GM18498 (cell line): ENCODE data around the gene RPS6KA3.
A peak's percentile ranks its signal among the peaks of the same experiment; 100 is the strongest.
"Not testable (repeated sequence)": the region's sequence is repeated elsewhere in the genome, so short reads cannot be mapped to it uniquely, and the experiment has no call there.

Experiments used
- ATAC-seq: cut with Tn5 transposase; IDR thresholded peaks from one replicate; pipeline ENCODE4 v1.9.1; 2021; ENCODE audit warnings: mild to moderate bottlenecking, moderate library complexity; ENCODE audit not compliant: unreplicated experiment

The RPS6KA3 gene

DNA sequence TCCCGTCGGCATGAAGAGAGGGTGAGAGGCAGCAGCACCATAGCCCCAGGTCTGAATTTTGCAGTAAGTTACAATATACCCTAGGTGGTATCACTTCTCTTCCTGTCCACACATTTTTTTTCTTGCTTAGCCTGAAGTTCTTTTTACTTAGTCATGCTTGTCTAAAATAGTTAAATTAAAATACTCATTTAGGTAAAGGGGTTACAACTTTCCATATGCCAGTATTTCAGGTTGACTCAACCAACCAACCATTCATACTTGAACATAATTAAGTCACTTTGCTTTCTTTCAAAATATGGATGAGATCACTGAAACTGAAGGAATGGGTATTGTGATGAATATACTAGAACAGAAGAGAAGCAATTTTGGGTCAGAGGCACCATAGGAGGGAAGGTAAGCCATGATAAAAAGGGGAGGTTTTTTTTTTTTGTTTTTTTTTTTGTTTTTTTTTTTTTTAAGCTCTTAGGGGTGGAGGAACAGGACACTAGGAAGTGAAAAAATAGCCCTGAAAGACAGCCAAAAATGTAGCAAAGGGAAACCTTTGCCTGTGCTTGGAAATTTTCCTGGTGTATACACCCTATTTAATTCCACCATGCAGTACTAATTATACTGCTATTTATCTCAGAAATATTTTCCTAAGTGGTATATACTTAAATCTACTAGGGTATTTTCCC lies 41.8 kb downstream of the RPS6KA3 start:
- ATAC-seq = peak; percentile 80

GRCh38 chrX:20221902-20222301 lies 44.8 kb downstream of the RPS6KA3 start:
- ATAC-seq = no peak

- ATAC-seq = no peak
Observed at GRCh38 chrX:20218836-20219505, 47.7 kb downstream of the RPS6KA3 start.

GRCh38 chrX:20217906-20218305 lies 48.8 kb downstream of the RPS6KA3 start:
- no peak for ATAC-seq

- no peak for ATAC-seq
Observed at GRCh38 chrX:20217271-20217670, 49.4 kb downstream of the RPS6KA3 start.

- ATAC-seq = no peak
Observed at GRCh38 chrX:20215565-20215964, 51.1 kb downstream of the RPS6KA3 start.

DNA sequence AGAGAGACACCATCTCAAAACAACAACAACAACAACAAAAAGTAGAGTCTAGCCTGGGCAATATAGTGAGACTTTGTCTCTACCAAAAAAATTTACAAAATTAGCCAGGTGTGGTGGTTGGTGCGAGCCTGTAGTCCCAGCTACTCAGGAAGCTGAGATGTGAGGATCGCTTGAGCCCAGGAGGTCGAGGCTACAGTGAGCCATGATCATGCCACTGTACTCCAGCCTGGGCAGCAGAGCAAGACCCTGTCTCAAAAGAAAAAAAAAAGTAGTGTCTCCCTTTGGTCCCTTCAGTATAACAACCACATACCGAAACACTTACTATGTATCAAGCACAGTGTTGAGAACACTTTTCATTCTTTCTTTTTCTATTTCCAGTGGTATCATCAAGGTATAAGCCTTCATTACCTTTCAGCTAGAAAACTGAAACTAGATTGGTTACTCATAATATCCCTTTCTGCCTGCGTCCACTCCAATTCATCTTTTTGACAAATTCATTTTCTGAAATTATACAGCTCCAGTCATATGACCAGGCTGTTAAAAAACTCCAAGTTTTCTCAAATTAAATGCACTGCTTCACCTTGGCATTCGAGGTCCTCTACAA lies 54.1 kb downstream of the RPS6KA3 start:
- ATAC-seq = peak; percentile 91

GRCh38 chrX:20211261-20211786 lies 55.4 kb downstream of the RPS6KA3 start:
- no peak for ATAC-seq

DNA sequence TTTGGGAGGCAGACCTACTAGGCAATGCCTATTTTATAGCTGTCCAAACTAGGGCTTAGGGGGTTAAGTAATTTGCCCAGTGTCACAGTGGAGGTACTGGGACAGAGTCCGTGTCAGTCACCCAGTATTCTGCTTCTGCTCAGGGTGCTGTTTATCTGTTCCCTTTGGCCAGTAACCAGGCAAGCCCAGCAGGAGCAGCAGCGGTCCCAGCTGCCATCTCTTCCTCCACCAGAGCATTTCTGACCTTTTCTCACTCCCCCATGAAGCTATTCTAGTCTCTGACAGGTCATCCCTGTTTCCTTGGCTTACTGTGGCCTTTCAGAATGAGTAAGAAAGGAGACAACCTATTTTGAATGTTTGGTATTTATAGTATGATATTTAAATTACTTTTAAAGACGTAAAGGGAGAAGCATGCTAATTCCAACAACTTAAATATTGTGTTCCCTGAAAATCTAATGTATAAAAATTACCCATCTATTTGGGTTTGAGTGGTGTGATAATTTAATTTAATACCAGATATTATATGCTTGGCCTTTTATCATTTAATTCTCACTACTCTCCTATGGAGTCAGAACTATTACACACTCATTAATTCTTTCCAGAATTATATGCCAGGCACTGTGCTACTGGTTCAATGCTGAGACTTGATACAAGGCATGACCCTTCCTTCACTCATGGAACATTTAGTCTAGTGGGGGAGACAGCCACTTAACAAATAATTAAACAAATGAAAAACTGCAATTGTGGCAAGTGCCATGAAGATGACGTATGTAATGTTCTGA lies 60.6 kb downstream of the RPS6KA3 start:
- peak; percentile 87 for ATAC-seq

DNA sequence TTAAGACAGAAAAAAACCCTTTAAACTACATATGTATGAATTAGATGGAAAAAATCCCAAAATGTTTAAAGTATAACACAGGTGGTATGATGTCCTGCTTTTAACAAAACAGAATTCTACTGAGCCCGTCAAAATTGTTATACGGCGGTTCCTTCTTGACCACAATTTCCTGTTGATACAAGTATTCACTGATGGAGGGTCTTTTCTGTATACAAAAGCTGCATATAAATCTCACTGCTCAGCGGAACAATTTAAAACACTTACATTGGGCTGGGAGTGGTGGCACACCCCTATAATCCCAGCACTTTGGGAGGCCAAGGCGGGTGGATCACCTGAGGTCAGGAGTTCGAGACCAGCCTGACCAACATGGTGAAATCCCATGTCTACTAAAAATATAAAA lies 62.4 kb downstream of the RPS6KA3 start:
- no peak for ATAC-seq

- ATAC-seq = no peak
Observed at GRCh38 chrX:20197641-20198210, 69.0 kb downstream of the RPS6KA3 start.

GRCh38 chrX:20189171-20189570 lies 77.5 kb downstream of the RPS6KA3 start:
- ATAC-seq = no peak

DNA sequence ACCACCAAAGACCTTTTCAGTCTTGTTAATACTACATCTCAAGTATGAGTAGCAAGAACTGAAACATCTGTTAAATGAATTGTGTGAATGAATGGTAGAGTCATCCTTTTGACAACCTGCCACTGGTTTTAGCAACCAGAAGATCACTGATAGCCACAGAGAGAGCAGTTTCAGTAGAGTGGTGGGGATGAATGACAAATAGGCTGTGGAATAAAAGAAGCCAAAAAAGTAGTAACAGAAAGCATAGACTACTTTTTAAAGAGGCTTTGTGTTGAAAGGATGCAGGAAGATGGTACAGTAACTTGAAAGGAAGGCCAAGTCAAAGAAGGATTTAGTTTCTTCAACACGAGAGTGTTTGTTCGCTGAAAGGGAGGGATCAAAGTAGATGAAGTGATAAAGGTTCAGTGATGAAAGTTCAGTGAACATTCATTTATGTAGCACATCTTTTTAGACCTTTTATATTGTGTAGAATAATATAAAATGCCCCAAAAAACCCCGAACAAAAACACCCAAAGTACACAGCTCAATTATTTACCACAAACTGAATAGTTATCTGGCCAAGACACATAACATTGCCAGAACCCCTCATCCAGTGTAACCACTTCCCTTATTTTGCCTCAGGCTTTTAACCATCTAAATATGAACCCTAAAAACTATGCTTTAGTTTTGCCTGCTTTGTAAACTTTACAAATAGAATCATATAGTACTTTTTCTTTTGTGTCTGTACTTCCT lies 84.9 kb downstream of the RPS6KA3 start:
- ATAC-seq = no peak

GRCh38 chrX:20177093-20177492 lies 89.6 kb downstream of the RPS6KA3 start:
- ATAC-seq = no peak

DNA sequence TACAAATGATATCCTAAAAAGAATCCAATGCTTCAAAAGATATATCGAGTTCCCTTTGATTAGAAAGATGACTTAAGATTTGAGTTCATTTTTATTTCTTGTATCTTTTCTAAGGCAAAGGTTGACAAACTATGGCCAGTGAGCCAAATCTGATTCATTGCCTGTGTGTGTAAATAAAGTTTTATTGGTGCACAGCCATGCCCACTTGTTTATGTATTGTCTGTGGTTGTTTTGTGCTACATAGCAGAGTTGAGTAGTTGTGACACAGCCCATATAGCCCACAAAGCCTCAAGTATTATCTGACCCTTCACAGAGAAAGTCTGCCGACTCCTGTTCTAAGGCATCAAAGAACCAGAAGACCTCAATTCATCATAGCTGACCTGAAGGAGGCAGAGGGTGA lies 92.9 kb downstream of the RPS6KA3 start:
- no peak for ATAC-seq

DNA sequence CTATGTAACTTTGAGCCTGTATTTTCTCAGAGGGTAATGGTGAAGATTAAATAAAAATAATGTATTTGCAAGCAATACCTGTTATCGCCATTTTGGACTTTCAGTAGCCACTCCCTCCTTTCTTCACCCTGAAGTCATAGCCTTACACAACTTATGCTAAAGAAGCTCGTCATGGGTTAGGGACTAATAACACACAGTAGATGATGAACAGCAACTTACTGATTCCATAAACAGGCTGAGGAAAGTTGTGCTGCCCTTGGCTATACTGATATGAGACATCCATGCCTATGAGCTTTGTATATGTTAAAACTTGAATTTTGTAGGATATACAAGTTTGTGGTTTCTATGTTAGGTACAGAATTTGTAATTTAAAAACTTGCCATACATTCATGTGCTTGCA lies 93.4 kb downstream of the RPS6KA3 start:
- ATAC-seq = no peak

DNA sequence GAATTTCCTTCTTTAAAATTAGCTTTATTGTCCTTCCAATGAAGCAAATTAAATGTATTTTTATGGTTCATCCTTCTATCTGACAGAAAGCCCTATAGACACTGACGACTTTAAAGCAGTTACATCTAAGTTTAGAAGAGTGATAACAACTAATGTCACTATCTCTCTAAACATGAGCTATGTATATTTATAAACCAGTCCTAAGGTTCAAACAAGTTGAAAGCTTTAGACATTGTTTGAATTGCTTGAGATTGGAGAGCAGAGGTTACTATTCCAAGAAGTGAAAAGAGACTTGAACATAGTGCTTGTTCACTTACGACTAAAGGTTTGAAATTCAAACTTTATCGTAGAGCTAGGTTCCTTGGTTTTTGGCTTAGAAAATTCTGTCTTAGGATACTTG lies 94.8 kb downstream of the RPS6KA3 start:
- no peak for ATAC-seq

GRCh38 chrX:20162516-20162915 lies 104.2 kb downstream of the RPS6KA3 start:
- not testable (repeated sequence) for ATAC-seq

DNA sequence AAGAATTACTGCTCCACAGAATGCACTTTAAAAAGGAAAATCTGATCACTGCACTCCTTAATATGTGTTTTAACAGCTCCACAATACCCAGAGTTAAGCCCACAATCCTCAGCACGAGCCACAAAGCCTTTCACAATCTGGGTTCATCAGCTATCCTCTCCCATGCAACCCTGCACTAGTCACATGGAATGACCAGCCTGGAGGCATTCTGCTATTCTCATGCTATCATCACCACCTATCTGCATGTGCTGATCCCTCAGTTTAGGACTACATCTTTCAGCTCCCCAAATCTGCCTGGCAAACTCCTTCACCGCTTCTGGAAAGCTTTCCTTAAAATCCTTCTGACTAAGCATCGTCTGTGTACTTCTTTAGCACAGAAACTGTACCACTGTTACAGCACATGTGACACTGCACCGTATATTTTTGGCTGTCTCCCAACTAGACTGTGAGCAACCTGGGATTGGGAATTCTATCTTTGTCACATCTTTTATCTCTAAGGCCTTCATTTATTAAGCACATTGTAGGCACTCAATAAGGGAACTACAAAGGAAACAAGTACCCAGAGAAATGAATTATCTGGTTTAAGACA lies 106.8 kb downstream of the RPS6KA3 start:
- ATAC-seq = no peak

DNA sequence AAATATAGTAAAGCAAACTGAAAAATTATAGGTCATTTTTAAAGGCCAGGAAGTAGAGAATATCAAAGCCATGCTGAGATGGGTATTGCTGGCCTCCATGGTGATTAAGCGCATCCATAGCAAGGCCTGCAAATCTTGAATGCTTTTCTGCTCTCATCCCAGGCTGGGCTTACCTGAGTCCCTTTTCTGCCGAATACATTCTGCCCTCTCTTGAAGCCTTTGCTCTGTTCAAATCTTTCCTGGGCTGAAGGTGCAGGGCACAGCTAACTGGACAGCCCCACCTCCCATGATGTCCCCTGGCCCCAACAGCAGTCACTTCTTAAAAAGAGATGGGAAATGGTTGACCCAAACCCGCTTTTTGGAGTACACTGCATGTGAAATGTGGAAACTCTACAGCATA lies 115.0 kb downstream of the RPS6KA3 start:
- no peak for ATAC-seq
